Measurements from ENCODE around the gene RALB. TPM values are rescaled to one million over a fixed set of nuclear protein-coding genes. Genes with fewer than 3 reads are reported as not detected.

The RALB gene
- polyA plus RNA-seq, 1 of the 3 experiments (the other 2 are of a cell fraction) = 37.2 TPM

Small RNA genes lying within 50 kb of the gene (small RNA-seq; reads per million reads assigned to genes)
- 0 to 0.06 (median 0) reads per million in 7 experiments for gene MTND4LP14

Other genes starting within 250 kb of the RALB start
- 5.3 and 8.8 TPM in 2 replicates for gene EPB41L5, start 239.8 kb upstream of the RALB start, polyA plus RNA-seq (2012; rRNA removed)
- gene TMEM185B, start 29.5 kb upstream of the RALB start, polyA plus RNA-seq (2012; rRNA removed) = 24.8 and 36.0 TPM in 2 replicates
- 0.03 TPM in 1 of 2 replicates, not detected in the other for gene INHBB, start 93.3 kb downstream of the RALB start, polyA plus RNA-seq (2012; rRNA removed)

Data from SK-N-SH (cell line).